H1 (cell line): ENCODE results near the gene C2orf72. TPM values are rescaled to one million over a fixed set of nuclear protein-coding genes. Genes with fewer than 3 reads are reported as not detected.

ENCODE experiments used
- CHD1 ChIP-seq: IDR thresholded peaks from 2 replicates; pipeline ENCODE4 v1.6.1; 2012; ENCODE audit warnings: low read depth, low read length, improper control_type of control experiment
- KDM4A ChIP-seq: IDR thresholded peaks from one replicate; pipeline ENCODE4 v1.7.1; 2012; ENCODE audit warnings: low read depth, mild to moderate bottlenecking, moderate library complexity, low read length, inconsistent platforms; ENCODE audit not compliant: severe bottlenecking
- KDM5A ChIP-seq: fragments of 200-600 bp; IDR thresholded peaks from 2 replicates; pipeline ENCODE4 v1.7.1; 2012; ENCODE audit warnings: mild to moderate bottlenecking, low read length, inconsistent platforms, mixed read lengths
- NANOG ChIP-seq: IDR thresholded peaks from 2 replicates; pipeline ENCODE4 v1.6.1; 2011; ENCODE audit warnings: low read length, low read depth, mild to moderate bottlenecking, inconsistent platforms; ENCODE audit not compliant: insufficient read depth, poor library complexity, severe bottlenecking
- POU5F1 ChIP-seq: IDR thresholded peaks from 2 replicates; pipeline ENCODE4 v1.6.1; 2011; ENCODE audit warnings: low read depth, mild to moderate bottlenecking, low read length, moderate library complexity
- RFX5 ChIP-seq: IDR thresholded peaks from 2 replicates; pipeline ENCODE4 v1.6.1; 2011; ENCODE audit warnings: low read depth, low read length, improper control_type of control experiment, borderline replicate concordance
- polyA plus RNA-seq, 7 experiments: library from polyadenylated mRNA; depleted of rRNA in 3 of 7; stranded (reverse) in 5 of 7; unstranded in 2 of 7; fragments of >200 nt in 5 of 7; fragments of 200-250 nt in 2 of 7; gene quantifications; 1 replicate in 5 of 7; 2 replicates in 1 of 7; 4 replicates in 1 of 7; pipeline versions ENCODE4 v1.2.1 to v1.2.3, GENCODE V29; 2011 to 2013; ENCODE audit warnings: missing spikeins in 2 of 7, mixed read lengths in 2 of 7
- total RNA-seq: library from RNA; stranded (reverse); fragmentation: NEBNext Ultra II Directional; extraction: Animal tissue kit (Norgen Biotek cat#: 25700); gene quantifications from 2 replicates; pipeline ENCODE4 v1.2.1, GENCODE V29; 2021
- TF ChIP-seq, protein P1 (sequence below): fragments of 300-600 bp; sonication (generic); IDR thresholded peaks from 2 replicates; pipeline ENCODE4 v1.7.1; 2012; ENCODE audit warnings: low read length, moderate library complexity, mild to moderate bottlenecking, inconsistent platforms; ENCODE audit not compliant: insufficient replicate concordance
- TF ChIP-seq, protein P2 (sequence below): IDR thresholded peaks from 2 replicates; pipeline ENCODE4 v1.6.1; 2012; ENCODE audit warnings: inconsistent platforms

C2orf72 gene
- total and polyA plus RNA-seq, 2 of the 8 experiments (the other 6 are each of a cell fraction or from before 2014, with no cell fraction given): 1.1 to 1.7 TPM

- TF ChIP-seq, protein P1, sequence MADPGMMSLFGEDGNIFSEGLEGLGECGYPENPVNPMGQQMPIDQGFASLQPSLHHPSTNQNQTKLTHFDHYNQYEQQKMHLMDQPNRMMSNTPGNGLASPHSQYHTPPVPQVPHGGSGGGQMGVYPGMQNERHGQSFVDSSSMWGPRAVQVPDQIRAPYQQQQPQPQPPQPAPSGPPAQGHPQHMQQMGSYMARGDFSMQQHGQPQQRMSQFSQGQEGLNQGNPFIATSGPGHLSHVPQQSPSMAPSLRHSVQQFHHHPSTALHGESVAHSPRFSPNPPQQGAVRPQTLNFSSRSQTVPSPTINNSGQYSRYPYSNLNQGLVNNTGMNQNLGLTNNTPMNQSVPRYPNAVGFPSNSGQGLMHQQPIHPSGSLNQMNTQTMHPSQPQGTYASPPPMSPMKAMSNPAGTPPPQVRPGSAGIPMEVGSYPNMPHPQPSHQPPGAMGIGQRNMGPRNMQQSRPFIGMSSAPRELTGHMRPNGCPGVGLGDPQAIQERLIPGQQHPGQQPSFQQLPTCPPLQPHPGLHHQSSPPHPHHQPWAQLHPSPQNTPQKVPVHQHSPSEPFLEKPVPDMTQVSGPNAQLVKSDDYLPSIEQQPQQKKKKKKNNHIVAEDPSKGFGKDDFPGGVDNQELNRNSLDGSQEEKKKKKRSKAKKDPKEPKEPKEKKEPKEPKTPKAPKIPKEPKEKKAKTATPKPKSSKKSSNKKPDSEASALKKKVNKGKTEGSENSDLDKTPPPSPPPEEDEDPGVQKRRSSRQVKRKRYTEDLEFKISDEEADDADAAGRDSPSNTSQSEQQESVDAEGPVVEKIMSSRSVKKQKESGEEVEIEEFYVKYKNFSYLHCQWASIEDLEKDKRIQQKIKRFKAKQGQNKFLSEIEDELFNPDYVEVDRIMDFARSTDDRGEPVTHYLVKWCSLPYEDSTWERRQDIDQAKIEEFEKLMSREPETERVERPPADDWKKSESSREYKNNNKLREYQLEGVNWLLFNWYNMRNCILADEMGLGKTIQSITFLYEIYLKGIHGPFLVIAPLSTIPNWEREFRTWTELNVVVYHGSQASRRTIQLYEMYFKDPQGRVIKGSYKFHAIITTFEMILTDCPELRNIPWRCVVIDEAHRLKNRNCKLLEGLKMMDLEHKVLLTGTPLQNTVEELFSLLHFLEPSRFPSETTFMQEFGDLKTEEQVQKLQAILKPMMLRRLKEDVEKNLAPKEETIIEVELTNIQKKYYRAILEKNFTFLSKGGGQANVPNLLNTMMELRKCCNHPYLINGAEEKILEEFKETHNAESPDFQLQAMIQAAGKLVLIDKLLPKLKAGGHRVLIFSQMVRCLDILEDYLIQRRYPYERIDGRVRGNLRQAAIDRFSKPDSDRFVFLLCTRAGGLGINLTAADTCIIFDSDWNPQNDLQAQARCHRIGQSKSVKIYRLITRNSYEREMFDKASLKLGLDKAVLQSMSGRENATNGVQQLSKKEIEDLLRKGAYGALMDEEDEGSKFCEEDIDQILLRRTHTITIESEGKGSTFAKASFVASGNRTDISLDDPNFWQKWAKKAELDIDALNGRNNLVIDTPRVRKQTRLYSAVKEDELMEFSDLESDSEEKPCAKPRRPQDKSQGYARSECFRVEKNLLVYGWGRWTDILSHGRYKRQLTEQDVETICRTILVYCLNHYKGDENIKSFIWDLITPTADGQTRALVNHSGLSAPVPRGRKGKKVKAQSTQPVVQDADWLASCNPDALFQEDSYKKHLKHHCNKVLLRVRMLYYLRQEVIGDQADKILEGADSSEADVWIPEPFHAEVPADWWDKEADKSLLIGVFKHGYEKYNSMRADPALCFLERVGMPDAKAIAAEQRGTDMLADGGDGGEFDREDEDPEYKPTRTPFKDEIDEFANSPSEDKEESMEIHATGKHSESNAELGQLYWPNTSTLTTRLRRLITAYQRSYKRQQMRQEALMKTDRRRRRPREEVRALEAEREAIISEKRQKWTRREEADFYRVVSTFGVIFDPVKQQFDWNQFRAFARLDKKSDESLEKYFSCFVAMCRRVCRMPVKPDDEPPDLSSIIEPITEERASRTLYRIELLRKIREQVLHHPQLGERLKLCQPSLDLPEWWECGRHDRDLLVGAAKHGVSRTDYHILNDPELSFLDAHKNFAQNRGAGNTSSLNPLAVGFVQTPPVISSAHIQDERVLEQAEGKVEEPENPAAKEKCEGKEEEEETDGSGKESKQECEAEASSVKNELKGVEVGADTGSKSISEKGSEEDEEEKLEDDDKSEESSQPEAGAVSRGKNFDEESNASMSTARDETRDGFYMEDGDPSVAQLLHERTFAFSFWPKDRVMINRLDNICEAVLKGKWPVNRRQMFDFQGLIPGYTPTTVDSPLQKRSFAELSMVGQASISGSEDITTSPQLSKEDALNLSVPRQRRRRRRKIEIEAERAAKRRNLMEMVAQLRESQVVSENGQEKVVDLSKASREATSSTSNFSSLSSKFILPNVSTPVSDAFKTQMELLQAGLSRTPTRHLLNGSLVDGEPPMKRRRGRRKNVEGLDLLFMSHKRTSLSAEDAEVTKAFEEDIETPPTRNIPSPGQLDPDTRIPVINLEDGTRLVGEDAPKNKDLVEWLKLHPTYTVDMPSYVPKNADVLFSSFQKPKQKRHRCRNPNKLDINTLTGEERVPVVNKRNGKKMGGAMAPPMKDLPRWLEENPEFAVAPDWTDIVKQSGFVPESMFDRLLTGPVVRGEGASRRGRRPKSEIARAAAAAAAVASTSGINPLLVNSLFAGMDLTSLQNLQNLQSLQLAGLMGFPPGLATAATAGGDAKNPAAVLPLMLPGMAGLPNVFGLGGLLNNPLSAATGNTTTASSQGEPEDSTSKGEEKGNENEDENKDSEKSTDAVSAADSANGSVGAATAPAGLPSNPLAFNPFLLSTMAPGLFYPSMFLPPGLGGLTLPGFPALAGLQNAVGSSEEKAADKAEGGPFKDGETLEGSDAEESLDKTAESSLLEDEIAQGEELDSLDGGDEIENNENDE: no peak
- TF ChIP-seq KDM5A (no peak), NANOG (no peak), POU5F1 (no peak), KDM4A (no peak), CHD1 (no peak), RFX5 (no peak)
- TF ChIP-seq, protein P2, sequence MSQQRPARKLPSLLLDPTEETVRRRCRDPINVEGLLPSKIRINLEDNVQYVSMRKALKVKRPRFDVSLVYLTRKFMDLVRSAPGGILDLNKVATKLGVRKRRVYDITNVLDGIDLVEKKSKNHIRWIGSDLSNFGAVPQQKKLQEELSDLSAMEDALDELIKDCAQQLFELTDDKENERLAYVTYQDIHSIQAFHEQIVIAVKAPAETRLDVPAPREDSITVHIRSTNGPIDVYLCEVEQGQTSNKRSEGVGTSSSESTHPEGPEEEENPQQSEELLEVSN: no peak
- TF ChIP-seq, all 59 proteins: peak for 0
Observed at GRCh38 chr2:231094736-231095346, 57.5 kb downstream of the C2orf72 start (continued).
